ENCODE results near the gene NTM.

DNA sequence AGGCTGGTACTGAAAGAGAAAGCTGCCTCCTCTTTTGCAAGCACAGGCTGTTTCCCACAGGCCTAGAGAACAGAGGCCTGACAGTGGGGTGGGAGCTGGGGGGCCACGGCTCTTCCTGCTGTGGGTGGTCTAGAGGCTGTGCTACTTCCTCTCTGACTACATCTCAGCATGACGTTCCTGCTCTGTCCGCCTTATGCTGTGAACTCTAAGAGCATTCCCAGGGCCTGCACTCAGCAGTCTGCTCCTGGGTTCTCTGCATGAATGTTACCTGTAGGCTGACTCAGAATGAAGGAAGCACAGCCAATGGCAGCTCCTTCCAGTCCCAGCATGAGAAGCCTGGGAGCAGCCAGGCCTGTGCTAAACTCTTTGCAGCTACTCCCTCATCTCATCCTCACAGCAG, 534.3 kb downstream of the NTM start:
- TF ChIP-seq CTCF (conservative IDR thresholded peaks at IDR 0.05) (no peak), ZFX (IDR thresholded peaks at IDR 0.05) (no peak)

All from C4-2B (cell line).